Neural crest cell (in vitro differentiated cells): ENCODE data around the gene CPLANE2. TPM values are rescaled to one million over a fixed set of nuclear protein-coding genes. Genes with fewer than 3 reads are reported as not detected.

Experiments
- DNase-seq: peaks from one replicate; pipeline ENCODE4 v3.0.0; 2021; ENCODE audit warnings: low read depth, mixed read lengths, low spot score
- H3K27ac Mint-ChIP-seq: one replicate; pipeline ENCODE4 v1.8.0; 2021; ENCODE audit warnings: mild to moderate bottlenecking, mixed read lengths; ENCODE audit not compliant: unreplicated experiment
- H3K27me3 Mint-ChIP-seq: 2 replicates; pipeline ENCODE4 v1.8.0; 2021; ENCODE audit warnings: low read depth, mild to moderate bottlenecking, mixed read lengths
- H3K36me3 Mint-ChIP-seq: 2 replicates; pipeline ENCODE4 v1.8.0; 2021; ENCODE audit warnings: low read depth, mild to moderate bottlenecking, mixed read lengths
- H3K4me1 Mint-ChIP-seq: 2 replicates; pipeline ENCODE4 v1.8.0; 2021; ENCODE audit warnings: mixed read lengths
- H3K4me3 Mint-ChIP-seq: one replicate; pipeline ENCODE4 v1.8.0; 2021; ENCODE audit warnings: mild to moderate bottlenecking, mixed read lengths
- H3K9me3 Mint-ChIP-seq: 2 replicates; pipeline ENCODE4 v1.8.0; 2021; ENCODE audit warnings: mixed read lengths
- CTCF ChIP-seq: fragments of 200-600 bp; sonication (generic); conservative IDR thresholded peaks from 2 replicates; pipeline ENCODE4 v1.5.0; 2021; ENCODE audit warnings: antibody characterized with exemption, mild to moderate bottlenecking
- total RNA-seq: library from RNA; stranded (reverse); gene quantifications from 2 replicates; pipeline ENCODE4 v1.2.1, GENCODE V29; 2021

CPLANE2 gene
- total RNA-seq, 1 donor from 2014 or later = 11.8 TPM

DNA sequence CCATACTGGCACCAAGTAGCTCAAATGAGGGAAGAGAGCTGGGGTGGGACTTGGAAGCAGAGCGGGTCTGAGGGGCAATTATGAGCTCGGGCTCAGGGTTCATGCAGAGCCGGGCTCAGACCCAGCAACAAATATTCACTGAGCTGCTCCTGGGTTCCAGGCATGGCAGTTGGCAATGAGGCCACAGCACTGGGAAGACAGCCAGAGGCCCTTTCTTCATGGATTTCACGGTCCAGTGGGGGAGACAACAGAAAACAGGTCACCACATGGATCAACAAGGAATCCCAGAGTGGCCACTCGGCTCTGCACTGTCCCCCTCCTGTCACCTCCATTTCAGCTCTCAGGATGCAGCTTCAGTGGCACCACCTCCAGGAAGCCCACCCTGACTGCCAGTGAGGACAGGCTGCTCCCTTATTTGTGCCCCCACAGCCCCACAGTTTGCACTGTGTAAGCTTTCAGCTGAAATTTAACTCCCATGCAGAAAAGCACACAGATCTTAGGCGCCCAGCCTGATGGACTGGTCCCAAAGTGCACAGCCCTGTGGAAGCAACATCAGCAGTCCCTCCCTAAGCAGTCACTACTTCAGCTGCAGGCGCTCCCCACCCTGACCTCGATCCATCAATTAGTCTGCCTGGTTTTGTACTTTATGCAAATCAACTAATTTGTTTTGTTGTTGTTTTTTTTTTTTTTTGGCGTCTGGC, 46.9 kb downstream of the CPLANE2 start:
- H3K4me1 Mint-ChIP-seq = peaks cover 14% of the 10 kb centered on the region
- peaks cover 11% of the 10 kb centered on the region for H3K27me3 Mint-ChIP-seq
- no peaks in the 10 kb centered on the region for H3K9me3 Mint-ChIP-seq
- no peak overlapping the region for H3K4me3 Mint-ChIP-seq
- H3K27ac Mint-ChIP-seq = no peak overlapping the region
- TF ChIP-seq CTCF = no peak
- DNase-seq = no peak
- no peaks in the 10 kb centered on the region for H3K36me3 Mint-ChIP-seq

- H3K4me3 Mint-ChIP-seq = no peak overlapping the region
- H3K27ac Mint-ChIP-seq = no peak overlapping the region
- H3K27me3 Mint-ChIP-seq = peaks cover 11% of the 10 kb centered on the region
- no peak for TF ChIP-seq CTCF
- peaks cover 14% of the 10 kb centered on the region for H3K4me1 Mint-ChIP-seq
- H3K36me3 Mint-ChIP-seq = no peaks in the 10 kb centered on the region
- DNase-seq = no peak
- H3K9me3 Mint-ChIP-seq = no peaks in the 10 kb centered on the region
Observed at GRCh38 chr1:16189003-16189402, 48.0 kb downstream of the CPLANE2 start.

DNA sequence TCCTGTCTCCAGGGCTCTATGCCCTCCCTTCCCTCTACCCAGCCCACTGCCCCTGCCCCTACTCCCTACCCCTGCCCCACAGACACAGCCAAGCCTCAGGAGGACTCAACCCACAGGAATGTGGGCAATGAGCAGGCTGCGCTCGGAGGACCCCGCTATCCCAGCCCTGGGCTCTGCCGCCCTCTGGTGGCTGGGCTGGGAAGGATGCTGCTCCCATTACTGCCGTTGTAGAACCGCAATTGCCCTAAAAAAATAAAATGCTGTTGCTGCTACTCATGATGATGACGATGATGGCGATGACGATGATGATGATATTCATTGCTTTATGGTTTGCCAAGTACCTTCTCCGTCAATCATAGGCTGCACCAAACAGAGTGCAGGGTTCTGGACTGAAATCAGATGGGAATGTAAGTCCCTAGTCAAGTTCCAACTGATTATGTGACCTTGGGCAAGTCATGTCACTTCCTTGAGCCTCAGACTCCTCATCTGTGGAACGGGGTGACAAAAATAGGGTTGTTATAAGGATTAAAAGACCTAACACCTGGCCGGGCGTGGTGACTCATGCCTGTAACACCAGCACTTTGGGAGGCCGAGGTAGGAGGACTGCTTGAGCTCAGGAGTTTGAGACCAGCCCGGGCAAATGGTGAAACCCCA, 49.1 kb downstream of the CPLANE2 start:
- peaks cover 14% of the 10 kb centered on the region for H3K4me1 Mint-ChIP-seq
- H3K9me3 Mint-ChIP-seq = no peaks in the 10 kb centered on the region
- H3K36me3 Mint-ChIP-seq = no peaks in the 10 kb centered on the region
- H3K27ac Mint-ChIP-seq = no peak overlapping the region
- H3K4me3 Mint-ChIP-seq = no peak overlapping the region
- peaks cover 11% of the 10 kb centered on the region for H3K27me3 Mint-ChIP-seq
- peak; percentile 76 for DNase-seq
- TF ChIP-seq CTCF = peak; percentile 99

DNA sequence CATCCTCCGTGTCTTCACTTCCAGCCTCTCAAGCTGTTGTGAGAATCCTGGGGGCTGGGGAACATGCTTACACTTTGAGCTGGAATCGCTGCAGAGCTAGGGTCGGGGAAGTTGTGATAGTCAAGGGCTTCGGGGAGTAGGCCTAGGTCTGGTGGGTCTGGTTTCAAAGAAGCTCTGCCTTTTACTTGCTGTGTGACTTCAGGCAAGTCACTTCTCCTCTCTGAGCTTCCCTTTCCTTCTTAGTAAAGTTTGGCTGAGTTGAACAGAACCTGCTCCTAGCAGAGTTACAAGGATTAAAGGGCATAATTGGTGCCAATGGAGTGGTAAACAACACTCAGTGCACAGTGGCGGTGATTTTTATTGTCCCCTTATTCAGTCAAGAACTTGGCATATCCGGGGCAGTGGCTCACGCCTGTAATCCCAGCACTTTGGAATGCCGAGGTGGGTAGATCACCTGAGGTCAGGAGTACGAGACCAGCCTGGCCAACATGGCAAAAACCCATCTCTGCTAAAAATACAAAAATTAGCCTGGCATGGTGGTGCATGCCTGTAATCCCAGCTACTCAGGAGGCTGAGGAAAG, 50.2 kb downstream of the CPLANE2 start:
- Mint-ChIP-seq H3K4me1 (peaks cover 20% of the 10 kb centered on the region), H3K36me3 (no peaks in the 10 kb centered on the region), H3K4me3 (no peak overlapping the region), H3K9me3 (no peaks in the 10 kb centered on the region), H3K27me3 (peaks cover 11% of the 10 kb centered on the region), H3K27ac (no peak overlapping the region)
- DNase-seq = no peak
- TF ChIP-seq CTCF = no peak

DNA sequence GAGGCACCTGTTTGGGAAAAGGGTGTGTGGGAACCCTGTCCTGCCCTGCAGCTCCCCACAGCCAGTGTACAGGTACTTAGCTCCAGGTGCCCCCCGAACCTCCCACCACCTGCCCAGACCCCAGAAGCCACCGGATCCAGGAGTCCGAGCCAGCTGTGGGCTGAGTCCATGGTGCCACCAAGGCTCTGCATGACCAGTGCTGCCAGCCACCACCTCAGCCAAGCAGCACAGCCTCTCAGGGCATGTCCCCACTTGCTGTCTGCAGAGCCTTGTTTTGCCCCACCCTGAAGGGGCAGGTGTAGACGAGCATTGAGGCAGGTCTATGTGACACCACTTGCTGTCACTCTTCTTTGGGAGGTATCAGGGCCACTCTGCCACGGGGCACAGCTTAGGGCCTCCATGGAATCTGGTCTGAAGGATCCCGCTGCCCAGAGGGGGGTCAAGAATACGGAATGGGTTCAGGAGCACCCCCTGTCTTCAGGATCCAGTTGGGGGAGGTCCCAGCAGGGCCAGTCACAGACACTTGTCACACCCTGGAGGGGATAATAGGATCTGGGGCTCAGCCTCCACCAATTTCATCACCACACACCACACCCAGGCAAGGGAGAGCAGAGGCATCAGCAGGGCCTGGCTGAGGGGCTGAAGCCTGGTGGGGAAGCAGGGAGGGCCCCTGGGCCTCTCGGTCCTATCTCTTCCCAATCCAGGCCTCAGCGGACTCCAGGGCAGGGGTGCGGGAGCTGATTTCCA, 52.3 kb downstream of the CPLANE2 start:
- no peak for TF ChIP-seq CTCF
- no peak overlapping the region for H3K27ac Mint-ChIP-seq

More for the DNA sequence above, 52.3 kb downstream of the CPLANE2 start:
- no peak for DNase-seq
- H3K9me3 Mint-ChIP-seq = no peaks in the 10 kb centered on the region
- peaks cover 21% of the 10 kb centered on the region for H3K4me1 Mint-ChIP-seq
- H3K36me3 Mint-ChIP-seq = no peaks in the 10 kb centered on the region
- peaks cover 5% of the 10 kb centered on the region for H3K27me3 Mint-ChIP-seq
- no peak overlapping the region for H3K4me3 Mint-ChIP-seq
